ENCODE results near the gene HDAC4. TPM values are rescaled to one million over a fixed set of nuclear protein-coding genes. Genes with fewer than 3 reads are reported as not detected.
A peak's percentile ranks its signal among the peaks of the same experiment; 100 is the strongest.

Gene HDAC4
- polyA plus RNA-seq, 1 experiment = 4.4 TPM

DNA sequence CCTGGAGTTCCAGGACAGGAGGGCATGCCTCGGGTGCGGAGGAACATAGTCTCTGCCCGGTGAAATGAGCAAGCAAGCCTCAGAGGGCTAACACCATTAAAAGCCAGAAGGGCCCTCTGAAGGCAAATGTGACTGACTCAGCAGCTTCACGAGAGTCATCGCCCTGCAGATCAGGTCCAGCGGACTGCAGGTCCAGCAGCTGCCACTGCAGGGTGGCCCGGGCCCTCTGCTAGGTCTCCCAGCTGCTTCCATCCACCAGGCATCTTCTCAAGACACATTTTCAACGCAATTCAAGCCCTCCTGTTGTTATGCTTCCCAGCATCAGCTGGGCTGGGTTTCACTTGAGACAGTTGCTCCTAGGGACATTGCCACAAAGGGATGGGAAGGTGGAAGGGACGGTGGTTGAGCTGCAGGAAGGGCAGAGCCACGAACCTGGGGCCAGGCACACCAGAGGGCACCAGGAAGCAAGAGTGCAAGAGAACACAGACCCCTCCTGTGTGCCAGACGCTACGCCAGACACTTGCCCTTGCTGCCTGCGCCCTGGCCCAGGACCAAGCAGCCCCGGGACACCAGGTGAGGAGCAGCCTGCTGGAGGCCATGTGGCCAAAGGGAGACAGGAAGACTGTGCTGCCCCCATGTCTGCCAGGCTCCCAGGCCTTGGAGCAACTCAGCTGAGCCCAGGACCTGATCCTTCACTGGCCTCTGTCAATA lies 173.0 kb downstream of the HDAC4 start:
- TF ChIP-seq, protein P1, sequence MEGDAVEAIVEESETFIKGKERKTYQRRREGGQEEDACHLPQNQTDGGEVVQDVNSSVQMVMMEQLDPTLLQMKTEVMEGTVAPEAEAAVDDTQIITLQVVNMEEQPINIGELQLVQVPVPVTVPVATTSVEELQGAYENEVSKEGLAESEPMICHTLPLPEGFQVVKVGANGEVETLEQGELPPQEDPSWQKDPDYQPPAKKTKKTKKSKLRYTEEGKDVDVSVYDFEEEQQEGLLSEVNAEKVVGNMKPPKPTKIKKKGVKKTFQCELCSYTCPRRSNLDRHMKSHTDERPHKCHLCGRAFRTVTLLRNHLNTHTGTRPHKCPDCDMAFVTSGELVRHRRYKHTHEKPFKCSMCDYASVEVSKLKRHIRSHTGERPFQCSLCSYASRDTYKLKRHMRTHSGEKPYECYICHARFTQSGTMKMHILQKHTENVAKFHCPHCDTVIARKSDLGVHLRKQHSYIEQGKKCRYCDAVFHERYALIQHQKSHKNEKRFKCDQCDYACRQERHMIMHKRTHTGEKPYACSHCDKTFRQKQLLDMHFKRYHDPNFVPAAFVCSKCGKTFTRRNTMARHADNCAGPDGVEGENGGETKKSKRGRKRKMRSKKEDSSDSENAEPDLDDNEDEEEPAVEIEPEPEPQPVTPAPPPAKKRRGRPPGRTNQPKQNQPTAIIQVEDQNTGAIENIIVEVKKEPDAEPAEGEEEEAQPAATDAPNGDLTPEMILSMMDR (IDR thresholded peaks at IDR 0.05; ENCODE audit: insufficient read depth, low read depth, low read length) = no peak
- CTCF ChIA-PET = interaction anchor here (0.7 to 1.6 kb wide), 3 partner anchors 10 to 28 kb away, joined by 3 to 4 read pairs (median 3); no protein-coding TSS in a partner anchor
- Histone ChIP-seq H3K4me3 (ENCODE audit: low read depth, low read length) (no peak overlapping the region), H3K36me3 (ENCODE audit: control insufficient read depth, insufficient read depth, low read length) (no peaks in the 10 kb centered on the region; the same call in 1 of the 2 replicates), H3K27me3 (ENCODE audit: control insufficient read depth, insufficient read depth, low read length) (no peaks in the 10 kb centered on the region)
- DNase-seq (ENCODE audit: low read depth) = no peak
- POLR2A ChIA-PET = no interaction called here

DNA sequence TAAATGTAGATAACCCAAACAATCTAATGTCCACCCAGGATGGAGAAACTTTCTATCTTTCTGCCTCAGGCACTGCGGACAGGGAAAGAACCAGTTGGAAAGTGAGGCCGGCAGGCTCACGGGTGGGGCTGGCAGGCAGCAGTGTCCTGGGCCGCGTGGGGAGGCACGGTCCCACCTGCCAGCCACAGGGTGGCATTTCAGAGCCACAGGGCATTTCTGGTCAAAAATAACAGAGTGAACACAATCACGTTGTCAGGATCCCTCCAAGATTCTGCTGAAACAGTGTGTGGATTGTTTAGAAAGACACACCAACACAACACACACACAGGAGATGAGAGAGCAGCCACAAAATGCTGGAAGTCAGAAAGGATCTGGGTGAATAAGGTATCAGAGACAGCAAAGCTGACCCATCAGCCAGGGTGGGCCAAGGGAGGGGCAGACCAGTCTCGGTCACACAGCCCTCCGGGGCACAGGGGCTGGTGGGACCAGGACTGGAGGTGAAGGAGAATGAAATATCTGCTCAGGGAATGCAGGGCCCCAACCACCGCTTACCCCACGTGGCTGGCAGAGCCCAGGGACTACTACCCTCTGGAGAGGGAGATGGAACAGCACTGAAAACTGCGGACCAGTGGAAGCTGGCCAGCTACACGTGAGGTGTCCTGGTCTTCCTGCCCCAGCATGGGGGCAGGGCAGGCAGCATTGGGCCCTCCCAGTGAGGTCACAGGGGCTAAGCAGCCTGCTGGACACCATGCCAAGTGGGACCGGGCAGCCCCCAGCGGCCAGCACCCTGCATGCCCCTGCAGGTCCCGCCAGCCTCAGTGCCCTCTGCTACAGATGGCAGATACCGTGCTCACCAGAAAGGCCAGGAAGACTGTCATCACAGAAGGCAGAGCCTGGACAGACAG lies 173.9 kb downstream of the HDAC4 start:
- no peak for DNase-seq (ENCODE audit: low read depth)
- ChIA-PET CTCF (interaction anchor here (0.7 to 1.4 kb wide), 3 partner anchors 11 to 28 kb away, joined by 3 to 8 read pairs (median 3); no protein-coding TSS in a partner anchor), POLR2A (no interaction called here)
- Histone ChIP-seq H3K27me3 (ENCODE audit: control insufficient read depth, insufficient read depth, low read length) (no peaks in the 10 kb centered on the region), H3K4me3 (ENCODE audit: low read depth, low read length) (no peak overlapping the region), H3K36me3 (ENCODE audit: control insufficient read depth, insufficient read depth, low read length) (no peaks in the 10 kb centered on the region; the same call in 1 of the 2 replicates)
- TF ChIP-seq, protein P1 (IDR thresholded peaks at IDR 0.05; ENCODE audit: insufficient read depth, low read depth, low read length) = no peak

DNA sequence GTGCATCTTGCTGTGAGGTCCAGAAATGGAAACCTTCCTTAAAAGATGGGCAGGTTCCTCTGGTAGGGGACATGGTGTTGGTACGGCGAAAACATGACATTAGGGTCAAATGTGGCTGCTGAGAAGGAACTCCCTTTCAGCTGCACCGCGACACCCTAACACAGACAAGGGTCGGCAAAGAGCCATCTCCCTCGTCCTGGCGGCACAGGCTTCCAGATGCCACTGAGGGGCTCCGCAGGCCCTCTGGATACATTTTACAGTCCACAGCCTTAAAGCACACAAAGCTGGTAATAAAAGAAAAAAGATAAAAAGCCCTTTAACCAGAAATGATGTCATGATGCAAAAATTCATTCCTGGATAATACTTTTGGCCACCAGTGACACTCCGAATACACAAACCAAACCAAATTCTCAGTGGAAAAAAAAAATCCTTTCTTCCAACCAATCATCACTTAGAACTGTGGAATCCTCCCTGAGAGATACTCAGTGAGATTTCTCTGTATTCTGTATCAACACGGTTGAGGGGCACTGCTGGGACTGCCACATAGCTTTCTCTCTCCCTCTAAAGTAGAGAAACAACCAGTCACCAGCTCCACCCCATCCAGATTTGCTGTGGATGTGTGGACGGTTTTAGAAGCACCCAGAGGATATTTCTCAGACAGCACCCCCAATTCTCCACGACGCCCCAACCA lies 174.8 kb downstream of the HDAC4 start:
- Histone ChIP-seq H3K4me3 (ENCODE audit: low read depth, low read length) (no peak overlapping the region), H3K27me3 (ENCODE audit: control insufficient read depth, insufficient read depth, low read length) (no peaks in the 10 kb centered on the region), H3K36me3 (ENCODE audit: control insufficient read depth, insufficient read depth, low read length) (no peaks in the 10 kb centered on the region; the same call in 1 of the 2 replicates)
- peak; percentile 68 for DNase-seq (ENCODE audit: low read depth)
- ChIA-PET POLR2A (no interaction called here), CTCF (interaction anchor here (1.2 to 1.4 kb wide), 2 partner anchors 13 to 21 kb away, joined by 3 to 8 read pairs; no protein-coding TSS in a partner anchor)
- TF ChIP-seq, protein P1 (IDR thresholded peaks at IDR 0.05; ENCODE audit: insufficient read depth, low read depth, low read length) = no peak

DNA sequence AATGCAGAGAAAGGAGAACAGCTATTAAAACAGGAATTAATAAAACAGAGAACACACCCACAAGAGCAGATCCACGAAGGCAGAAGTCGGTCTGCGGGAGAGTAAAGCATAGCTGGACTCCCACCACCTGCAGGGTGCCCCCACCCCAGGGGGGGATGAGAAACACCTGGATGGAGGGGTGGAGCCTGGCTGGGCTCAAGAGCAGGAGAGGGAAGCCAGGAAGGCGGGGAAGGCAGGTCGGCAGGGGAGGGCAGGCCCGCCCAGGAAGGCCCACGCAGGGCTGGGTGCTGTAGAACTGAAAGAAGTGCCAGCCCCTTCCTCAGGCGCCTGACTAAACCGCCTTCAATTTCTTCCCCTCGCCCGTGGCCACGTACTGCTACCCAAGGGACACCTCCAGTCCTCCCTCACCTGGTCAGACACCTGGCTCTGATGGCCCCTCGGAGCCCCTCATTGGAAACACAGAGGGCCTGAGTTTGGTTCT lies 175.4 kb downstream of the HDAC4 start:
- Histone ChIP-seq H3K4me3 (ENCODE audit: low read depth, low read length) (no peak overlapping the region), H3K27me3 (ENCODE audit: control insufficient read depth, insufficient read depth, low read length) (no peaks in the 10 kb centered on the region), H3K36me3 (ENCODE audit: control insufficient read depth, insufficient read depth, low read length) (no peaks in the 10 kb centered on the region; the same call in 1 of the 2 replicates)
- POLR2A ChIA-PET = no interaction called here
- CTCF ChIA-PET = interaction anchor here (1.2 to 1.4 kb wide), 2 partner anchors 12 to 21 kb away, joined by 3 to 8 read pairs; no protein-coding TSS in a partner anchor
- DNase-seq (ENCODE audit: low read depth) = no peak
- TF ChIP-seq, protein P1 (IDR thresholded peaks at IDR 0.05; ENCODE audit: insufficient read depth, low read depth, low read length) = no peak
